ENCODE data around the gene USP17L5. TPM values are rescaled to one million over a fixed set of nuclear protein-coding genes. Genes with fewer than 3 reads are reported as not detected.
"Not testable (repeated sequence)": the region's sequence is repeated elsewhere in the genome, so short reads cannot be mapped to it uniquely, and the experiment has no call there.

Gene USP17L5
- total RNA-seq, 1 experiment from 2014 or later: not detected

DNA sequence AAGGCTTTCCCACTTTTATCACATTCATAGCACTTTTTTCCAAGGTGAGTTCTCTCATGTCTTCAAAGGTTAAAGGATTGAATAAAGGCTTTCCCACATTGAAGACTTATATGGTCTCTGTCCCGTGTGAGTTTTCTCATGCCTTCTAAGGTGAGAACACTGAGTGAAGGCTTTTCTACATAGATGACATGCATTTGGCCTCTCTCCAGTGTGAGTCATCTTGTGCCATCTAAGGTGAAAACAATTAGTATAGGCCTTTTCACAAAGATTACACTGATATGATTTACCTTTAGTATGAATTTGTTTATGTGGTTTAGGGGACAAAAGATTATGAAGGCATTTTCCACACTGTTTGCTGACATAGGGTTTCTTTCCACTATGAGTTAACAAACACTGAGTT lies 44.9 kb downstream of the USP17L5 start:
- Histone ChIP-seq H3K36me3 (ENCODE audit: insufficient read depth, low read length, poor library complexity, severe bottlenecking) (no peaks in the 10 kb centered on the region), H3K9me3 (ENCODE audit: low read depth, low read length, poor library complexity, severe bottlenecking) (no peaks in the 10 kb centered on the region), H3K27ac (ENCODE audit: low read depth, low read length, poor library complexity, severe bottlenecking) (no peak overlapping the region), H3K4me1 (ENCODE audit: insufficient read depth, low read length, poor library complexity, severe bottlenecking) (no peaks in the 10 kb centered on the region), H3K4me3 (ENCODE audit: low read depth, low read length, poor library complexity, severe bottlenecking) (no peak overlapping the region), H3K27me3 (replicated peaks; ENCODE audit: insufficient read depth, low read depth, low read length, poor library complexity) (no peaks in the 10 kb centered on the region)
- ChIA-PET POLR2A (ENCODE audit: low non-redundant PET) (no interaction called here), CTCF (no interaction called here)
- no peak for DNase-seq (ENCODE audit: low spot score)
- no TSS peak for BruUV-seq (replicated peaks)
- no peak for TF ChIP-seq EZH2 (IDR thresholded peaks at IDR 0.05; ENCODE audit: borderline replicate concordance, low read depth, low read length, poor library complexity, severe bottlenecking)
- TF ChIP-seq, protein P1, sequence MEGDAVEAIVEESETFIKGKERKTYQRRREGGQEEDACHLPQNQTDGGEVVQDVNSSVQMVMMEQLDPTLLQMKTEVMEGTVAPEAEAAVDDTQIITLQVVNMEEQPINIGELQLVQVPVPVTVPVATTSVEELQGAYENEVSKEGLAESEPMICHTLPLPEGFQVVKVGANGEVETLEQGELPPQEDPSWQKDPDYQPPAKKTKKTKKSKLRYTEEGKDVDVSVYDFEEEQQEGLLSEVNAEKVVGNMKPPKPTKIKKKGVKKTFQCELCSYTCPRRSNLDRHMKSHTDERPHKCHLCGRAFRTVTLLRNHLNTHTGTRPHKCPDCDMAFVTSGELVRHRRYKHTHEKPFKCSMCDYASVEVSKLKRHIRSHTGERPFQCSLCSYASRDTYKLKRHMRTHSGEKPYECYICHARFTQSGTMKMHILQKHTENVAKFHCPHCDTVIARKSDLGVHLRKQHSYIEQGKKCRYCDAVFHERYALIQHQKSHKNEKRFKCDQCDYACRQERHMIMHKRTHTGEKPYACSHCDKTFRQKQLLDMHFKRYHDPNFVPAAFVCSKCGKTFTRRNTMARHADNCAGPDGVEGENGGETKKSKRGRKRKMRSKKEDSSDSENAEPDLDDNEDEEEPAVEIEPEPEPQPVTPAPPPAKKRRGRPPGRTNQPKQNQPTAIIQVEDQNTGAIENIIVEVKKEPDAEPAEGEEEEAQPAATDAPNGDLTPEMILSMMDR (conservative IDR thresholded peaks at IDR 0.05; ENCODE audit: low read depth, low read length): no peak
- intact Hi-C loops (cut with micrococcal nuclease; ENCODE audit: unreplicated experiment): no loop called here

DNA sequence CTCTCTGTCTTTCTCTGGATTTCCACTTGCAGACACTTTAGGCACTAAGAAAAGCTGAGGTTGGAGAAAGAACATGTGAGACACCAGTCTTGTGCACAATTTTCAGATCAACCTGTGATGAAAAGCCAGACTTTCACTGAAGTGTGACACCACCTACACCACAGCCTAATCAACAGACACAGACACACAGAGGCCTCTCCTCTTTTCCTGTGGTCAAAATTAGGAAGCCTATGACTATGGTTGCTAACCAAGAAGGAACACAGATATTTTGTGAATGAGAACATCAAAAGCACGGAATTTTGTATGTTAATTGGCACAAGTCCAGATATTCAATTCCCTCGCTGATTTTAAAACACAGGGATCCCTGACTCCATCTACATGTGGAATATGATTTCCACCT lies 49.8 kb downstream of the USP17L5 start:
- H3K4me3 ChIP-seq (ENCODE audit: low read depth, low read length, poor library complexity, severe bottlenecking); CTCF ChIA-PET; H3K36me3 ChIP-seq (ENCODE audit: insufficient read depth, low read length, poor library complexity, severe bottlenecking); DNase-seq (ENCODE audit: low spot score); BruUV-seq (replicated peaks); H3K27ac ChIP-seq (ENCODE audit: low read depth, low read length, poor library complexity, severe bottlenecking); POLR2A ChIA-PET (ENCODE audit: low non-redundant PET); intact Hi-C loops (cut with micrococcal nuclease; ENCODE audit: unreplicated experiment); H3K9me3 ChIP-seq (ENCODE audit: low read depth, low read length, poor library complexity, severe bottlenecking); H3K27me3 ChIP-seq (replicated peaks; ENCODE audit: insufficient read depth, low read depth, low read length, poor library complexity); H3K4me1 ChIP-seq (ENCODE audit: insufficient read depth, low read length, poor library complexity, severe bottlenecking): not testable (repeated sequence)

Other genes starting within 250 kb of the USP17L5 start
- not detected in 2 replicates for gene FAM90A26, start 169.0 kb upstream of the USP17L5 start, total RNA-seq (2021)
- not detected in 2 replicates for gene USP17L10, start 128.7 kb upstream of the USP17L5 start, total RNA-seq (2021)
- gene USP17L11, start 124.0 kb upstream of the USP17L5 start, total RNA-seq (2021): 0.24 TPM in 1 of 2 replicates, not detected in the other
- not detected in 2 replicates for gene USP17L12, start 119.3 kb upstream of the USP17L5 start, total RNA-seq (2021)
- not detected in 2 replicates for gene USP17L13, start 114.5 kb upstream of the USP17L5 start, total RNA-seq (2021)
- gene USP17L15, start 105.0 kb upstream of the USP17L5 start, total RNA-seq (2021): not detected in 2 replicates
- gene USP17L17, start 95.5 kb upstream of the USP17L5 start, total RNA-seq (2021): not detected in 2 replicates
- gene USP17L18, start 90.8 kb upstream of the USP17L5 start, total RNA-seq (2021): not detected in 2 replicates
- not detected in 2 replicates for gene USP17L19, start 86.0 kb upstream of the USP17L5 start, total RNA-seq (2021)
- gene USP17L20, start 81.3 kb upstream of the USP17L5 start, total RNA-seq (2021): not detected in 2 replicates
- not detected in 2 replicates for gene USP17L21, start 76.5 kb upstream of the USP17L5 start, total RNA-seq (2021)
- gene USP17L22, start 71.8 kb upstream of the USP17L5 start, total RNA-seq (2021): not detected in 2 replicates
- gene USP17L24, start 14.2 kb upstream of the USP17L5 start, total RNA-seq (2021): not detected in 2 replicates
- gene USP17L25, start 9.5 kb upstream of the USP17L5 start, total RNA-seq (2021): not detected in 2 replicates
- gene USP17L26, start 4.7 kb upstream of the USP17L5 start, total RNA-seq (2021): not detected in 2 replicates
- gene USP17L27, start 4.7 kb downstream of the USP17L5 start, total RNA-seq (2021): not detected in 2 replicates
- not detected in 2 replicates for gene USP17L28, start 9.5 kb downstream of the USP17L5 start, total RNA-seq (2021)
- not detected in 2 replicates for gene USP17L29, start 14.2 kb downstream of the USP17L5 start, total RNA-seq (2021)
- gene USP17L30, start 23.7 kb downstream of the USP17L5 start, total RNA-seq (2021): not detected in 2 replicates
- gene DEFB131A, start 105.0 kb downstream of the USP17L5 start, total RNA-seq (2021): not detected in 2 replicates